ENCODE measurements around the gene MYOZ2.

Gene MYOZ2

GRCh38 chr4:119135721-119136121, at the start of gene MYOZ2:
MYOZ2 (plus strand) TSS chr4:119135832; CDS start chr4:119136526, 694 bp downstream.
- no peak within 1 kb of the TSS for H3K4me3 ChIP-seq (ENCODE audit: low read depth, low read length)
- TF ChIP-seq, protein P1, sequence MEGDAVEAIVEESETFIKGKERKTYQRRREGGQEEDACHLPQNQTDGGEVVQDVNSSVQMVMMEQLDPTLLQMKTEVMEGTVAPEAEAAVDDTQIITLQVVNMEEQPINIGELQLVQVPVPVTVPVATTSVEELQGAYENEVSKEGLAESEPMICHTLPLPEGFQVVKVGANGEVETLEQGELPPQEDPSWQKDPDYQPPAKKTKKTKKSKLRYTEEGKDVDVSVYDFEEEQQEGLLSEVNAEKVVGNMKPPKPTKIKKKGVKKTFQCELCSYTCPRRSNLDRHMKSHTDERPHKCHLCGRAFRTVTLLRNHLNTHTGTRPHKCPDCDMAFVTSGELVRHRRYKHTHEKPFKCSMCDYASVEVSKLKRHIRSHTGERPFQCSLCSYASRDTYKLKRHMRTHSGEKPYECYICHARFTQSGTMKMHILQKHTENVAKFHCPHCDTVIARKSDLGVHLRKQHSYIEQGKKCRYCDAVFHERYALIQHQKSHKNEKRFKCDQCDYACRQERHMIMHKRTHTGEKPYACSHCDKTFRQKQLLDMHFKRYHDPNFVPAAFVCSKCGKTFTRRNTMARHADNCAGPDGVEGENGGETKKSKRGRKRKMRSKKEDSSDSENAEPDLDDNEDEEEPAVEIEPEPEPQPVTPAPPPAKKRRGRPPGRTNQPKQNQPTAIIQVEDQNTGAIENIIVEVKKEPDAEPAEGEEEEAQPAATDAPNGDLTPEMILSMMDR (IDR thresholded peaks at IDR 0.05; ENCODE audit: low read depth, low read length, missing control alignments): no peak
- no peak for DNase-seq (ENCODE audit: low read depth)

- H3K4me3 ChIP-seq (ENCODE audit: low read depth, low read length): no peak overlapping the region
- DNase-seq (ENCODE audit: low read depth): no peak
- TF ChIP-seq, protein P1 (IDR thresholded peaks at IDR 0.05; ENCODE audit: low read depth, low read length, missing control alignments): no peak
Measured at GRCh38 chr4:119087121-119087520, 48.5 kb upstream of the MYOZ2 start.

DNA sequence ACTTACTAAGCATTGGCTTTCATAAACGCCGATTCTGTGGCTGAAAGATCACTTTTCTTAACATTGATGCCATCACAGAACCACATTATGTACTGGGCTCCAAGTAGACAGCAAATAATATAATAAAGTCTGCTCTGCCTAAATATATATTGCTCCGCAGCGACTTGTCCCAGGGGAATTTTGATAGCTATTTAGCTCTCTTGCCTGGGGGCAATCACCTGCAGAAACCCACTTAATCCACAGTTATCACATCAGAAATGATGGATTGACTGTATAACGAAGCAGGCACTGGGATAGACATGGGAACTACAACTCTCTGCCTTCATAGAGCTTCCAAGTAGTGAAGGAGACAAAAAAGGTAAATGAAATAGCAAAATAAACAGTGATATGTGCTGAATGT, 48.0 kb upstream of the MYOZ2 start:
- no peak for DNase-seq (ENCODE audit: low read depth)

GRCh38 chr4:119093042-119093827, 42.4 kb upstream of the MYOZ2 start:
- TF ChIP-seq, protein P1 (IDR thresholded peaks at IDR 0.05; ENCODE audit: low read depth, low read length, missing control alignments): no peak
- no peak for DNase-seq (ENCODE audit: low read depth)

More for the DNA sequence above, 48.0 kb upstream of the MYOZ2 start:
- TF ChIP-seq, protein P1 (IDR thresholded peaks at IDR 0.05; ENCODE audit: low read depth, low read length, missing control alignments): no peak
- no peak overlapping the region for H3K4me3 ChIP-seq (ENCODE audit: low read depth, low read length)

GRCh38 chr4:119097282-119097900, 38.2 kb upstream of the MYOZ2 start:
- TF ChIP-seq, protein P1 (IDR thresholded peaks at IDR 0.05; ENCODE audit: low read depth, low read length, missing control alignments): no peak
- H3K4me3 ChIP-seq (ENCODE audit: low read depth, low read length): no peak overlapping the region
- no peak for DNase-seq (ENCODE audit: low read depth)

More at GRCh38 chr4:119093042-119093827, 42.4 kb upstream of the MYOZ2 start:
- no peak overlapping the region for H3K4me3 ChIP-seq (ENCODE audit: low read depth, low read length)

DNA sequence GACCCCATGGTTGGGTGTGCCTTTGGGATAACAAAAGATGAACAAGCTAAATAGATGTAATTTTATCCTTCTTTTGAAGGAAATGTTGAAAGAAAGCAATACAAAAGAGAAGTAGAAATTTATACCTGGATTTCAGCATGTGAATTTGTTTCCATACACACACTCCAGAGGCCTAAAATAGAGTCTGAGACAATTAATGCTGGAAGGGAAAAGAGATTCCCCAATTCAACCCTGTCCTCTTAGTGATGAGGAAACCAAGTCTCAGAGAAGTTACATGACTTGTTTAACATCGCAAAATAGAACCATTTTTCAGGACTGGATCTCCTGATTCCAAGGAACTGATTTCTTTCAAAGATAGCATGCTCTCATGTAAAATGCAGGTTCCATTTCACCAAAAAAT, 37.3 kb upstream of the MYOZ2 start:
- TF ChIP-seq, protein P1 (IDR thresholded peaks at IDR 0.05; ENCODE audit: low read depth, low read length, missing control alignments): no peak
- H3K4me3 ChIP-seq (ENCODE audit: low read depth, low read length): no peak overlapping the region
- DNase-seq (ENCODE audit: low read depth): no peak

Measured in GM12864 (cell line).